GM12878 (cell line): Measurements from ENCODE around the gene ENTPD5. TPM values are rescaled to one million over a fixed set of nuclear protein-coding genes. Genes with fewer than 3 reads are reported as not detected.

ENCODE experiments used
- ATAC-seq: fragments of 200-7000 bp; cut with Tn5 transposase; 3 replicates; pipeline ENCODE4 v1.9.1; 2020; ENCODE audit warnings: mild to moderate bottlenecking, moderate library complexity
- BruUV-seq: library from RNA; stranded (reverse); fragments of 400-500 nt; replicated peaks from 2 replicates; lab custom pipeline; 2021; lab: Mats Ljungman, UMichigan
- CTCF ChIA-PET: fragments of 300-600 bp; sonication (Branson Sonifier 250); formaldehyde crosslinking; extraction: SDS; loops from one replicate; lab custom pipeline; 2021; ENCODE audit warnings: inconsistent platforms; lab: Yijun Ruan, JAX
- POLR2A ChIA-PET: fragments of 350-600 bp; formaldehyde crosslinking; extraction: SDS; loops from one replicate; lab custom pipeline; 2021; ENCODE audit warnings: inconsistent platforms; lab: Charles Lee
- RAD21 ChIA-PET: fragments of 300-600 bp; sonication (Branson Sonifier 250); formaldehyde crosslinking; loops from one replicate; lab custom pipeline; 2023; ENCODE audit warnings: antibody characterized with exemption; ENCODE audit not compliant: unreplicated experiment; lab: Charles Lee
- SMC1A ChIA-PET: fragments of 300-600 bp; sonication (Branson Sonifier 250); formaldehyde crosslinking; loops from one replicate; lab custom pipeline; 2023; ENCODE audit not compliant: unreplicated experiment, uncharacterized antibody; lab: Charles Lee
- DNase-seq: peaks from one replicate; pipeline ENCODE4 v3.0.0-alpha.2; 2011; ENCODE audit warnings: low read depth, low spot score
- FAIRE-seq: peaks from 3 replicates; lab custom pipeline; 2011; peaks lifted over from hg19 to GRCh38; lab: Jason Lieb, UNC
- H2AFZ ChIP-seq: 2 replicates; pipeline ENCODE4 v1.6.0; 2011; ENCODE audit warnings: low read depth, low read length, control low read depth; ENCODE audit not compliant: control insufficient read depth
- H3K27ac ChIP-seq: 2 replicates; pipeline ENCODE4 v1.5.1; 2011; ENCODE audit warnings: control low read depth; ENCODE audit not compliant: control insufficient read depth, insufficient read depth
- H3K27me3 ChIP-seq, 2 experiments: replicated peaks in 1 of 2; 2 replicates each; pipeline versions ENCODE4 v1.6.0 to v1.6.1; 2011; ENCODE audit warnings: low read length in 1 of 2; ENCODE audit not compliant: control insufficient read depth in 2 of 2, insufficient read depth in 2 of 2
- H3K36me3 ChIP-seq, 2 experiments: 2 replicates each; pipeline ENCODE4 v1.5.1; 2011; ENCODE audit warnings: low read length in 1 of 2; ENCODE audit not compliant: control insufficient read depth in 2 of 2, insufficient read depth in 2 of 2
- H3K4me1 ChIP-seq: 2 replicates; pipeline ENCODE4 v1.6.1; 2011; ENCODE audit warnings: mild to moderate bottlenecking, low read length, moderate library complexity, mixed read lengths; ENCODE audit not compliant: control insufficient read depth, insufficient read depth
- H3K4me2 ChIP-seq: 2 replicates; pipeline ENCODE4 v1.6.0; 2011; ENCODE audit warnings: control low read depth; ENCODE audit not compliant: control insufficient read depth, insufficient read depth
- H3K4me3 ChIP-seq: fragments of 200-600 bp; sonication (generic); 2 replicates; pipeline ENCODE4 v1.5.1; 2016
- H3K79me2 ChIP-seq: 2 replicates; pipeline ENCODE4 v1.6.0; 2011; ENCODE audit warnings: low read length; ENCODE audit not compliant: control insufficient read depth, insufficient read depth
- H3K9ac ChIP-seq: 2 replicates; pipeline ENCODE4 v1.8.0; 2011; ENCODE audit warnings: low read length, control low read depth, mixed read lengths; ENCODE audit not compliant: control insufficient read depth, insufficient read depth
- H3K9me3 ChIP-seq: replicated peaks from 3 replicates; pipeline ENCODE4 v1.5.1; 2011; ENCODE audit warnings: mild to moderate bottlenecking, low read length; ENCODE audit not compliant: control insufficient read depth, insufficient read depth
- H4K20me1 ChIP-seq: 2 replicates; pipeline ENCODE4 v1.6.0; 2011; ENCODE audit not compliant: control insufficient read depth, insufficient read depth
- HCFC1 ChIP-seq: fragments of 150-350 bp; IDR thresholded peaks from 2 replicates; pipeline ENCODE4 v1.6.1; 2014; ENCODE audit warnings: low read length
- IKZF1 ChIP-seq: fragments of 450-650 bp; conservative IDR thresholded peaks from 2 replicates; pipeline ENCODE4 v1.6.1; 2017; ENCODE audit warnings: antibody characterized with exemption, mild to moderate bottlenecking
- MEF2A ChIP-seq: IDR thresholded peaks from 2 replicates; pipeline ENCODE4 v1.6.1; 2011; ENCODE audit warnings: low read depth, mild to moderate bottlenecking, low read length, moderate library complexity; ENCODE audit not compliant: insufficient read depth
- NBN ChIP-seq: fragments of 450-650 bp; IDR thresholded peaks from 2 replicates; pipeline ENCODE4 v1.6.1; 2016
- NR2C1 ChIP-seq: fragments of 450-650 bp; IDR thresholded peaks from 2 replicates; pipeline ENCODE4 v1.6.1; 2017; ENCODE audit warnings: antibody characterized with exemption, mild to moderate bottlenecking, moderate library complexity
- PKNOX1 ChIP-seq: fragments of 450-650 bp; IDR thresholded peaks from 2 replicates; pipeline ENCODE4 v1.6.1; 2016; ENCODE audit warnings: mild to moderate bottlenecking
- POLR2AphosphoS5 ChIP-seq: IDR thresholded peaks from 2 replicates; pipeline ENCODE4 v1.6.1; 2011; ENCODE audit warnings: mild to moderate bottlenecking, low read length, inconsistent platforms
- WGBS: methylation state at CpG from one replicate; pipeline ENCODE4 v1.1.6; 2016; ENCODE audit warnings: low lambda C conversion rate; ENCODE audit not compliant: insufficient replicate concordance, insufficient coverage; ENCODE audit errors: missing lambda C conversion rate; 5-methylcytosine and 5-hydroxymethylcytosine counted together
- in situ Hi-C: fragments of 300-500 bp; cut with MboI; formaldehyde crosslinking; loops from 9 replicates; pipeline ENCODE4 v1.14.3; 2018; ENCODE audit warnings: mixed read lengths
- intact Hi-C: fragments of 100-400 bp; cut with micrococcal nuclease; formaldehyde crosslinking; loops from one replicate; pipeline ENCODE4 v1.14.2; 2022; ENCODE audit not compliant: unreplicated experiment
- polyA plus RNA-seq, 11 experiments: library from polyadenylated mRNA; depleted of rRNA in 4 of 11; unstranded in 6 of 11; stranded (reverse) in 5 of 11; fragments of >200 nt; fragmentation: Nextera tagmentation in 4 of 11; fragmentation: Illumina TruSeq in 1 of 11; extraction: Ambion mirVana in 4 of 11; extraction: Trizol in 1 of 11; gene quantifications; 1 replicate in 1 of 11; 2 replicates in 10 of 11; pipeline versions ENCODE4 v1.2.1 to v1.2.3, GENCODE V29; 2011 to 2016; ENCODE audit warnings: inconsistent platforms in 2 of 11, missing spikeins in 2 of 11, low read depth in 1 of 11
- total RNA-seq, 4 experiments: library from RNA; depleted of rRNA in 3 of 4; stranded (reverse); fragments of >200 nt in 3 of 4; fragmentation: Illumina TruSeq in 1 of 4; extraction: Trizol in 1 of 4; gene quantifications; 2 replicates each; pipeline versions ENCODE4 v1.2.1 to v1.2.3, GENCODE V29; 2013 to 2021
- TF ChIP-seq, protein P1 (sequence below): fragments of 450-650 bp; IDR thresholded peaks from 2 replicates; pipeline ENCODE4 v1.6.1; 2017; ENCODE audit warnings: antibody characterized with exemption, mild to moderate bottlenecking, moderate library complexity
- TF ChIP-seq, protein P2 (sequence below): IDR thresholded peaks from 2 replicates; pipeline ENCODE4 v1.6.1; 2012; ENCODE audit warnings: improper control_type of control experiment, low read depth, low read length; ENCODE audit not compliant: insufficient replicate concordance

ENTPD5 gene
- total and polyA plus RNA-seq, 10 of the 15 experiments (the other 5 are each of a cell fraction or from before 2014, with no cell fraction given) = 2.4 to 9.9 (median 7.6) TPM

DNA sequence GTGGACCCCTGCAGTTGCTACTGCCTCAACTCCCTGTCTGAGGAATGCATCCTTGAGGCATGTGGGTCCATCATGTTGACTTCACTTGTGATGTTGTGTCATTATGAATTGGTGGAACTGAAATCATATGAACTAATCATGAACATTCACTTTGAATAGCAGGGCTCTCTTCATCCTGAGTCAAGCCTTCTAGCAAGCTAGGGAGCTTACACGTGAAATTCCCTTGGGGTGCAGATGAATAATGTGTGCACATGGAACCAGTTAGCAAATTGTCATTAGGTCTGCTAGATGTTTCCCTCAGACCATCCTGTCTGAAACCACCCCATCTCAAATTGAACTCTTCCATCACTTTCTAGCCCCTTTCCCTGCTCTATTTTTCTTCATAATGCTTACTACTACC lies 65.4 kb downstream of the ENTPD5 start:
- FAIRE-seq = no peak
- H3K79me2 ChIP-seq = peaks cover 4% of the 10 kb centered on the region
- CTCF ChIA-PET = interaction anchor here (1.0 kb wide), 1 partner anchor 59 kb away, joined by 3 read pairs; no protein-coding TSS in a partner anchor
- 0% methylated on average over 1 of the region's 1 CpG for WGBS
- TF ChIP-seq HCFC1 (no peak), NR2C1 (no peak), MEF2A (no peak), IKZF1 (no peak), NBN (no peak), PKNOX1 (no peak), POLR2AphosphoS5 (no peak)
- TF ChIP-seq, protein P1, sequence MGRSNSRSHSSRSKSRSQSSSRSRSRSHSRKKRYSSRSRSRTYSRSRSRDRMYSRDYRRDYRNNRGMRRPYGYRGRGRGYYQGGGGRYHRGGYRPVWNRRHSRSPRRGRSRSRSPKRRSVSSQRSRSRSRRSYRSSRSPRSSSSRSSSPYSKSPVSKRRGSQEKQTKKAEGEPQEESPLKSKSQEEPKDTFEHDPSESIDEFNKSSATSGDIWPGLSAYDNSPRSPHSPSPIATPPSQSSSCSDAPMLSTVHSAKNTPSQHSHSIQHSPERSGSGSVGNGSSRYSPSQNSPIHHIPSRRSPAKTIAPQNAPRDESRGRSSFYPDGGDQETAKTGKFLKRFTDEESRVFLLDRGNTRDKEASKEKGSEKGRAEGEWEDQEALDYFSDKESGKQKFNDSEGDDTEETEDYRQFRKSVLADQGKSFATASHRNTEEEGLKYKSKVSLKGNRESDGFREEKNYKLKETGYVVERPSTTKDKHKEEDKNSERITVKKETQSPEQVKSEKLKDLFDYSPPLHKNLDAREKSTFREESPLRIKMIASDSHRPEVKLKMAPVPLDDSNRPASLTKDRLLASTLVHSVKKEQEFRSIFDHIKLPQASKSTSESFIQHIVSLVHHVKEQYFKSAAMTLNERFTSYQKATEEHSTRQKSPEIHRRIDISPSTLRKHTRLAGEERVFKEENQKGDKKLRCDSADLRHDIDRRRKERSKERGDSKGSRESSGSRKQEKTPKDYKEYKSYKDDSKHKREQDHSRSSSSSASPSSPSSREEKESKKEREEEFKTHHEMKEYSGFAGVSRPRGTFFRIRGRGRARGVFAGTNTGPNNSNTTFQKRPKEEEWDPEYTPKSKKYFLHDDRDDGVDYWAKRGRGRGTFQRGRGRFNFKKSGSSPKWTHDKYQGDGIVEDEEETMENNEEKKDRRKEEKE = no peak
- TF ChIP-seq, protein P2, sequence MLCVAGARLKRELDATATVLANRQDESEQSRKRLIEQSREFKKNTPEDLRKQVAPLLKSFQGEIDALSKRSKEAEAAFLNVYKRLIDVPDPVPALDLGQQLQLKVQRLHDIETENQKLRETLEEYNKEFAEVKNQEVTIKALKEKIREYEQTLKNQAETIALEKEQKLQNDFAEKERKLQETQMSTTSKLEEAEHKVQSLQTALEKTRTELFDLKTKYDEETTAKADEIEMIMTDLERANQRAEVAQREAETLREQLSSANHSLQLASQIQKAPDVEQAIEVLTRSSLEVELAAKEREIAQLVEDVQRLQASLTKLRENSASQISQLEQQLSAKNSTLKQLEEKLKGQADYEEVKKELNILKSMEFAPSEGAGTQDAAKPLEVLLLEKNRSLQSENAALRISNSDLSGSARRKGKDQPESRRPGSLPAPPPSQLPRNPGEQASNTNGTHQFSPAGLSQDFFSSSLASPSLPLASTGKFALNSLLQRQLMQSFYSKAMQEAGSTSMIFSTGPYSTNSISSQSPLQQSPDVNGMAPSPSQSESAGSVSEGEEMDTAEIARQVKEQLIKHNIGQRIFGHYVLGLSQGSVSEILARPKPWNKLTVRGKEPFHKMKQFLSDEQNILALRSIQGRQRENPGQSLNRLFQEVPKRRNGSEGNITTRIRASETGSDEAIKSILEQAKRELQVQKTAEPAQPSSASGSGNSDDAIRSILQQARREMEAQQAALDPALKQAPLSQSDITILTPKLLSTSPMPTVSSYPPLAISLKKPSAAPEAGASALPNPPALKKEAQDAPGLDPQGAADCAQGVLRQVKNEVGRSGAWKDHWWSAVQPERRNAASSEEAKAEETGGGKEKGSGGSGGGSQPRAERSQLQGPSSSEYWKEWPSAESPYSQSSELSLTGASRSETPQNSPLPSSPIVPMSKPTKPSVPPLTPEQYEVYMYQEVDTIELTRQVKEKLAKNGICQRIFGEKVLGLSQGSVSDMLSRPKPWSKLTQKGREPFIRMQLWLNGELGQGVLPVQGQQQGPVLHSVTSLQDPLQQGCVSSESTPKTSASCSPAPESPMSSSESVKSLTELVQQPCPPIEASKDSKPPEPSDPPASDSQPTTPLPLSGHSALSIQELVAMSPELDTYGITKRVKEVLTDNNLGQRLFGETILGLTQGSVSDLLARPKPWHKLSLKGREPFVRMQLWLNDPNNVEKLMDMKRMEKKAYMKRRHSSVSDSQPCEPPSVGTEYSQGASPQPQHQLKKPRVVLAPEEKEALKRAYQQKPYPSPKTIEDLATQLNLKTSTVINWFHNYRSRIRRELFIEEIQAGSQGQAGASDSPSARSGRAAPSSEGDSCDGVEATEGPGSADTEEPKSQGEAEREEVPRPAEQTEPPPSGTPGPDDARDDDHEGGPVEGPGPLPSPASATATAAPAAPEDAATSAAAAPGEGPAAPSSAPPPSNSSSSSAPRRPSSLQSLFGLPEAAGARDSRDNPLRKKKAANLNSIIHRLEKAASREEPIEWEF = no peak
- TF ChIP-seq, all 136 proteins: peak for 0
- Histone ChIP-seq H3K27ac (no peak overlapping the region), H4K20me1 (no peaks in the 10 kb centered on the region), H3K4me2 (no peak overlapping the region), H2AFZ (no peak overlapping the region), H3K36me3 (peaks cover 2 to 14% of the 10 kb centered on the region in 2 experiments; a peak in 3 of 4 replicates), H3K9ac (no peak overlapping the region), H3K4me1 (0 out of 2 replicates have a peak, but pooled peaks cover 4% of the 10 kb centered on the region), H3K9me3 (no peaks in the 10 kb centered on the region), H3K4me3 (no peak overlapping the region), H3K27me3 (no peaks in the 10 kb centered on the region)
- intact Hi-C loops (no loop called here), in situ Hi-C loops (no loop called here)
- ChIA-PET SMC1A (interaction anchor here (1.3 kb wide), 1 partner anchor 10 kb away, joined by 3 read pairs; no protein-coding TSS in a partner anchor), POLR2A (interaction anchor here (0.6 kb wide), 1 partner anchor 13 kb away, joined by 3 read pairs; no protein-coding TSS in a partner anchor), RAD21 (interaction anchor here (0.5 kb wide), 1 partner anchor 375 kb away, joined by 3 read pairs; no protein-coding TSS in a partner anchor)
- ATAC-seq (no peak), DNase-seq (no peak)
- no TSS peak for BruUV-seq
